IPS-20b (cell line): ENCODE data around the gene MRPL45.
A peak's percentile ranks its signal among the peaks of the same experiment; 100 is the strongest.

Experiments used
- H3K27ac ChIP-seq: one replicate; pipeline ENCODE4 v1.5.1; 2013; ENCODE audit warnings: low read length
- H3K27me3 ChIP-seq: 2 replicates; pipeline ENCODE4 v1.6.1; 2013; ENCODE audit warnings: mild to moderate bottlenecking, low read length, inconsistent platforms; ENCODE audit not compliant: insufficient read depth
- H3K36me3 ChIP-seq: 2 replicates; pipeline ENCODE4 v1.6.1; 2013; ENCODE audit warnings: low read depth, mild to moderate bottlenecking, inconsistent platforms, low read length, moderate library complexity; ENCODE audit not compliant: insufficient read depth
- H3K4me1 ChIP-seq: 2 replicates; pipeline ENCODE4 v1.6.1; 2013; ENCODE audit warnings: mild to moderate bottlenecking, control low read depth, inconsistent platforms, low read length, moderate library complexity; ENCODE audit not compliant: insufficient read depth
- H3K4me3 ChIP-seq: 2 replicates; pipeline ENCODE4 v1.5.1; 2013; ENCODE audit warnings: mild to moderate bottlenecking, low read length, inconsistent platforms
- H3K9ac ChIP-seq: 2 replicates; pipeline ENCODE4 v1.6.1; 2013; ENCODE audit warnings: low read depth, mild to moderate bottlenecking, inconsistent platforms, low read length, moderate library complexity
- H3K9me3 ChIP-seq: 2 replicates; pipeline ENCODE4 v1.6.1; 2013; ENCODE audit warnings: mild to moderate bottlenecking, low read depth, low read length, inconsistent platforms; ENCODE audit not compliant: insufficient read depth

Gene MRPL45

DNA sequence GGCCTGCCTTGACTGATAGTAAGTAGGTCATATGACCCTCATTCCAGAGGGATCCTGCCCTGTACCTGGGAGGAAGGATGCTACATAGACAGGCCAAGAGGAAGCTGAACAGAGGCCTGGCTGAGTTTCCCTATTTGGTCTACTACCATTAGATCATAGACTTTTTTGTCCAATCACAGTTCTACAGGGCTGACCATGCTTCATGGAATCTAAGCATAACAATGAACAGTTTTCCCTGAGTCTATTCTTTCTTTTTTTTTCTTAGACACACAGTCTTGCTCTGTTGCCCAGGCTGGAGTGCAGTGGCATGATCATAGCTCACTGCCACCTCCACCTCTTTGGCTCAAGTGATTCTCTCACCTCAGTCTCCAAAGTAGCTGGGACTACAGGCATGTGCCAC is 42.9 kb downstream of the MRPL45 start:
- no peak overlapping the region for H3K4me3 ChIP-seq
- no peaks in the 10 kb centered on the region for H3K27me3 ChIP-seq
- no peak overlapping the region for H3K9ac ChIP-seq
- no peaks in the 10 kb centered on the region for H3K9me3 ChIP-seq
- H3K36me3 ChIP-seq = no peaks in the 10 kb centered on the region
- no peak overlapping the region for H3K27ac ChIP-seq
- H3K4me1 ChIP-seq = peaks cover 7% of the 10 kb centered on the region; the same call in 1 of the 2 replicates

DNA sequence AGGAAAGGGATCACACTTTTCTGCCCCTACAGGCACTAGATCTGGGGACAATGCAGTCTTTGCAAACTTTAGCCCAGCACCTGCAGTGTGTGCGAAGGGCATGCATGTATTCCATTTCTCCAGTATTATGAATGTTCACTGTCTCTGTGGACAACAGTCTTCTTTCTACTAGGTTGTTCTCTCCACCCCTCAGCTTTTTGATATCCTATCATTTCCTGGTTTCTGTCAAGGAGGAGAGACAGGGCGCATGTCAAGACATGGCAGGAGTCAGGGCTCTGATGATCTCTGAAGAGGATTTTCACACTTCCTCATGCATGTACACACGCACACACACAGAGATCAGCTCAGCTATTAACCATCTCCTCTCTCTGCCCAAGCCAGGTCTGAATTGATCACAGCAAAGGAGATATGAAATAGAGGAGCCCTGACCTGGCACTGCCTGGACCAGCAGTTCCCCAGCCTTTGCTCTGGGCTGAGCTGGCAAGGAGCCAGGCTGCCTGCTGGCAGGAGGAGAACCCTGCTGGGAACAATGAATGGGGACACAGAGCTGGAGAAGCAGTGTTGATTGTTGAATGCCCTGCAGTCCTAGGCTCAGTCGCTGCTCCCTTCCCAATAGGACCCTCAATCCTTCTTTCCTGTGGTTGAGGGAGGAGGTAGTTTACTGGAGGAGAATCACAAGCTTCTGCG is 44.2 kb downstream of the MRPL45 start:
- no peaks in the 10 kb centered on the region for H3K27me3 ChIP-seq
- H3K4me1 ChIP-seq = peaks cover 7% of the 10 kb centered on the region; the same call in 1 of the 2 replicates
- H3K9ac ChIP-seq = no peak overlapping the region
- no peaks in the 10 kb centered on the region for H3K36me3 ChIP-seq
- no peak overlapping the region for H3K4me3 ChIP-seq
- no peaks in the 10 kb centered on the region for H3K9me3 ChIP-seq
- no peak overlapping the region for H3K27ac ChIP-seq

DNA sequence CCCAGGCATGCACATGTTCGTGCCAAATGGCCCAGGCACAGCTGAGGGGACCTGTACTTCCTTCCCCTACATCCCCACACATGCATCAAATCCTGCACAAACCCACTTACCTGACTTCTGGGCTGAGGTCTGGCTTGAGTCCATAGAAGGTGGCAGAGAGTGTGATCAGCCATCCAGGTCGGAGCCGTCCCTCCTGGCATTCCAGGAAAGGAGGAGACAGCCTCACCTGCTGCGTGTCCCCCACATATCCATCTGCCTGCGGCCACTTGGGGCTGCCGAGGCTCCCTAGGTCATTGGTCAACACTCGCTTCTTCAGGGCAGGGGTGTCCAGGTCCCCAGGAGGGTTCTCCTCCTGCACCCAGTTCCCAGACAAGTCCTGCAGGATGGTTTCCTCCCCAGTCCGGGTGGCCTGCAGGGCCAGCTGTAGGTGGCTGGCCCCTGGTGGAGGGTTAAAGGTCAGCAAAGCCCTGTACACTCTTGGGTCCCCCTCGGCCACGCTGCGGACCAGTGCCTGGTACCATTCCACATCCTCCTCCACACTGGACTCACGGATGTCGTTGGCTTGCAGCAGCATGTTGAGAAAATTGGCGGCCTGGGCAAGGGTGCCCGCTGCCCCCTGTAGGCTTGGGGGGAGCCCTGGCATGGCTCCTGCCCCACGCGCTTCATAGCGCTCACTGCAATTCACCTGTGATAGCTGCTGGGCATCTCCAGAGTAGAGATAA is 46.1 kb downstream of the MRPL45 start:
- Histone ChIP-seq H3K4me1 (peaks cover 7% of the 10 kb centered on the region; the same call in 1 of the 2 replicates), H3K9me3 (no peaks in the 10 kb centered on the region)

DNA sequence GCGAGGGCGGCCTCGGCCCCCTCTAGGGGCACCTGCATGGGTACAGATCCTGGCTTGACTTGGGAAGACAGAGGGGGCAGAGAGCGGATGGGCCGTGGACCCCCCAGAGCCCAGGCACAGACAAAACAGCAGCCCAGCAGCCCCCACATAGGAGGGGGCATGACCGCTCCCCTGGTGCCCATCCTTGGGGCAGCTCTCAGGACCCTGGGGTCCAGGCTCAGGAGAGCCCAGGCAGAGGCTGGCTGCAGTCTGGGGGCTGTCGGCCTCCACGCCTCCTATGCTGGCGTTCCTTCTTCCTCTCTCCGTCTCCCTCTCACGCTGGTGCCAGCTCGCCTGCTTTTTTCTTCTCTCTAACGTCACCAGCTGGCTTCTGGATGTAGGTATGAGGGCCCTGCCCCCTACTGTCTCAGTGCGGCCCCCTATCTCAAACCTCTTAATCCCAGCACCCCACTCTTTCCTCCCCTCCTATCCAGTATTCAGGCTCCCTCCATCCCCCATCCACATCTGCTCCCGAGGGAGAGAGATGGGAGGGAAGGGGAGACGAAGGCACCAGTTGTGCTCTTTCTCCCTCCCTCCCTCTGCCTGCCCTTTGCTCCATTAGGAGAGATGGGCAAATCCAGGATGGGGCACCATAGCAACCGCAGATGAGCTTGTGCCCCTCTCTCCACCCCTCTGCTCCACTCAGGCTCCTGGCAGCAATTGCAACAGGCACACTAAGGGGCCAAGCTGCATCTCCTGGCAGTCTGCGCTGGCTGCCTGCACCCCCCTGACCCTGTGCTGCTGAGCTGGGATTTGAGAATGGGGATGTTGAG is 46.8 kb downstream of the MRPL45 start, which contains the start of gene GPR179:
TSS of gene GPR179 (minus strand) at position 349 of the 812 bp plus-strand sequence. CDS start at position 182, 167 bp downstream.
- H3K9me3 ChIP-seq = no peaks in the 10 kb centered on the region
- no peaks in the 10 kb centered on the region for H3K27me3 ChIP-seq
- H3K4me1 ChIP-seq = peaks cover 7% of the 10 kb centered on the region; the same call in 1 of the 2 replicates
- H3K9ac ChIP-seq = no peak within 1 kb of the TSS
- H3K4me3 ChIP-seq = no peak within 1 kb of the TSS
- no peaks in the 10 kb centered on the region for H3K36me3 ChIP-seq
- H3K27ac ChIP-seq = no peak within 1 kb of the TSS

More for the DNA sequence above, 46.1 kb downstream of the MRPL45 start:
- H3K36me3 ChIP-seq = no peaks in the 10 kb centered on the region
- H3K4me3 ChIP-seq = no peak overlapping the region
- H3K27ac ChIP-seq = no peak overlapping the region
- H3K9ac ChIP-seq = no peak overlapping the region
- no peaks in the 10 kb centered on the region for H3K27me3 ChIP-seq

DNA sequence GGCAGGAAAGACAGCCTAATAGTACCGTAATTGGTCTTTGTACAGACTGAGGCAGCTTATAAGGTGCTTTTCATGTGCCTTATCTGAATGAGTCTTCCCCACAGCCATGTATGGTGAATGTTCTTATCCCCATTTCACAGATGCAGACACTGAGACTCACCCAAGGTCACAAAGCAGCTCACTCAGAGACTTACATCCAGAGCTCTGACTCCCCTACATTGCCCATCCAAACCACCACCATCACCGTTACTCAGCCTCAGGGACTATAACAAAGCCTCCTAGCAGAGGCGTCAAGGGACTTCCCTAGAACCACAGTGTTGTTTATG is 47.4 kb downstream of the MRPL45 start:
- Histone ChIP-seq H3K27ac (no peak overlapping the region), H3K4me3 (no peak overlapping the region), H3K4me1 (peaks cover 7% of the 10 kb centered on the region; the same call in 1 of the 2 replicates), H3K27me3 (no peaks in the 10 kb centered on the region), H3K9ac (no peak overlapping the region), H3K36me3 (no peaks in the 10 kb centered on the region), H3K9me3 (no peaks in the 10 kb centered on the region)

DNA sequence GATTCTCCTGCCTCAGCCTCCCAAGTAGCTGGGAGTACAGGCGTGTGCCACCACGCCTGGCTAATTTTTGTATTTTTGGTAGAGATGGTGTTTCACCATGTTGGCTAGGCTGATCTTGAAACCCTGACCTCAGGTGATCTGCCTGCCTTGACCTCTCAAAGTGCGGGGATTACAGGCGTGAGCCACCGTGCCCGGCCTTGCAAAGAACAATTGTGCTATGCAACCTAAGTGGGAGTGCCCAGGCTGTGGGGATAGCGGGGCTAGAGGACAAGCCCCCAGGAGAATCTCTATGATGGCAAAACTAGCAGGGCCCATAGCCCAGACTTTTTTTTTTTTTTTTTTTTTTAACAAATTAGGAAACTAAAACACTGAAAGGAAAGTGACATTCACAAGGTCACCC is 48.8 kb downstream of the MRPL45 start:
- Histone ChIP-seq H3K27me3 (no peaks in the 10 kb centered on the region), H3K9ac (no peak overlapping the region), H3K27ac (no peak overlapping the region), H3K36me3 (no peaks in the 10 kb centered on the region), H3K4me3 (no peak overlapping the region), H3K4me1 (peaks cover 7% of the 10 kb centered on the region; the same call in 1 of the 2 replicates), H3K9me3 (no peaks in the 10 kb centered on the region)

DNA sequence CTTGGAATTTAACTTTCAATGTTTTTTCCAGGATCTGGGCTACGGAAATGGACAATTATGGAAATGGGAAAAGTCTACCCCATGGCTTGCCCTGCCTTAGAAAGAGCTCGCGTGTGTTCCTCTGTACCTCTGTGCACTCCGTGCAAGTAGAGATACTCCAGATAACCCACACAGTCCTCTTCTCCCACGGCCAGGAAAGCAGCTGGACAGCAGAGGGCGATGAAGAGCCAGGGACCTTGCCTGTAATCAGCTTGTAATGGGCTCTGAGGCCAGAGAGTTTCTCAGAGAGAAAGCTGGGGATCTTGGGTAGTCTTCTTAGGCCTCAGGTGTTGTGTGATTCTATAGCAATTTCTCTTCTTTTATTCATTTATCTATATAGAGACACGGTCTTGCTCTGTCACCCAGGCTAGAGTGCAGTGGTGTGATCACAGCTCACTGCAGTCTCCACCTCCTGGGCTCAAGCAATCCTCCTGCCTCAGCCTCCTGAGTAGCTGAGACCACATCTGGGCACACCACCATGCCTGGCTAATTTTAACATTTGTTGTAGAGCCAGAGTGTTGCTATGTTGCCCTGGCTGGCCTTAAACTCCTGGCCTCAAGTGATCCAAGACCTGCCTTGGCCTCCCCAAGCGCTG is 52.2 kb downstream of the MRPL45 start:
- Histone ChIP-seq H3K27ac (no peak overlapping the region), H3K27me3 (peaks cover 7% of the 10 kb centered on the region), H3K9me3 (no peaks in the 10 kb centered on the region), H3K9ac (no peak overlapping the region), H3K4me3 (no peak overlapping the region), H3K4me1 (no peaks in the 10 kb centered on the region), H3K36me3 (no peaks in the 10 kb centered on the region)

DNA sequence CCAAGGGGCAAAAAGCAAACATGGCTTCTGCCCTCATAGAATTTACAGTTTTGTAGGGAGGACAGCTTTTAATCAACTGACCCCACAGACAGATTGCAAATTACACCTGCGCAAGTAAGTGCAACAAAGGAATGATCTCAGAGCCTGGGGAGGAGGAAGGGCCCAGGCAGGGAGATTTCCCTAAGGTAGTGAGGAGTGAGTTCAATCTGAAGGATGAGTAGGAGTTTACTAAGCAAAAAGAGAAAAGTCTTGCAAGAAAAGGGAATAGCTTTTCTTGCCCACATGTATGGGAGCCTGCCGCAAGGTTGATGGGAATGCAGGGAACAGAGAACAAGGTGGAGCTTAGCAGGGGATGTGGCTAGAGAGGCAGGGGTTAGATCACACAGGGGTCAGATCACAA is 53.1 kb downstream of the MRPL45 start:
- Histone ChIP-seq H3K27ac (no peak overlapping the region), H3K36me3 (no peaks in the 10 kb centered on the region), H3K9me3 (no peaks in the 10 kb centered on the region), H3K4me1 (no peaks in the 10 kb centered on the region), H3K27me3 (peaks cover 7% of the 10 kb centered on the region), H3K4me3 (no peak overlapping the region), H3K9ac (peak overlapping the region; percentile 13; the same call in 1 of the 2 replicates)

DNA sequence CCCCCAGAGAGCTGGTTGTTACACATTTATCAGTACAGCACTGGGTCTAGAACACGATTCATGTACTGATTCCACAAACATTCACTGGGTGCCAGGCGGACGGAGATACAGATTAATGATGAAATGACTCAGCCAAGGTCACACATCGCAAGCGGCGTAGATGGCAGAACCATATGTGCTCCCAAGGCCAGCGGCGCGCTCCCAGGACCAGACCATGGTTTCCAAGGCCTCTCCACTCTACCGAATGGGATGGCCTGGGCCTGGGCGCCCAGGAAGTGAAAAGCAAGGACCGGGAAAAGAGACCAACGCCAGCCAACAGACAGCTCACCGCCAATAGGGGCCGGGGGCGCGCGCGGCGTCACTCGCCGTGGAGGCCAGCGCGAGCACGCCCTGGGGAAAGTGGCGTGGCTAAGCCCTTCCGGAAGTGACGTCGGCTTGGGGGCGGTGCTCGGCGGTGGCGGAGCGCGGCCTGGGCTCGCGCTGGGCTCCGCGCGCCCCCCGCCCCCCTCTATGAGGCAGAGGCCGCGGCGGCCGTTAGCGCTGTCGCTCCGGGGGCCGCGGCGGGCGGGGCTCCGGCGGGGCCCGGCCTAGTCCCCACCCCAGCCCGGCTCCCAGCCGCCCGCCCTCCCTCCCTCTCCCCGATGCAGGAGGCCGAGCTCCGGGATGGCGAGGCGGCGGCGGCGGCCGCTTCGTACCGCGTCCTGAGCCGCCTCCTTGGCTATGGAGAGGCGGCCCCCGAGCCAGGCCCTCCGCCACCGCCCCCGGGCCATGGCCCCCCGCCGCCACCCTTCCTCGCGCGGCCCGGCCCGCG is 54.6 kb downstream of the MRPL45 start, which contains the start of gene SOCS7:
TSS of gene SOCS7 (plus strand) at position 433 of the 811 bp plus-strand sequence. CDS start at position 642, 209 bp downstream.
- H3K27me3 ChIP-seq = peaks cover 7% of the 10 kb centered on the region
- H3K27ac ChIP-seq = no peak within 1 kb of the TSS
- H3K4me1 ChIP-seq = no peaks in the 10 kb centered on the region
- no peaks in the 10 kb centered on the region for H3K36me3 ChIP-seq
- H3K9ac ChIP-seq = peak within 1 kb of the TSS; percentile 61; the same call in 1 of the 2 replicates
- H3K4me3 ChIP-seq = peak within 1 kb of the TSS; percentile 81
- H3K9me3 ChIP-seq = no peaks in the 10 kb centered on the region

DNA sequence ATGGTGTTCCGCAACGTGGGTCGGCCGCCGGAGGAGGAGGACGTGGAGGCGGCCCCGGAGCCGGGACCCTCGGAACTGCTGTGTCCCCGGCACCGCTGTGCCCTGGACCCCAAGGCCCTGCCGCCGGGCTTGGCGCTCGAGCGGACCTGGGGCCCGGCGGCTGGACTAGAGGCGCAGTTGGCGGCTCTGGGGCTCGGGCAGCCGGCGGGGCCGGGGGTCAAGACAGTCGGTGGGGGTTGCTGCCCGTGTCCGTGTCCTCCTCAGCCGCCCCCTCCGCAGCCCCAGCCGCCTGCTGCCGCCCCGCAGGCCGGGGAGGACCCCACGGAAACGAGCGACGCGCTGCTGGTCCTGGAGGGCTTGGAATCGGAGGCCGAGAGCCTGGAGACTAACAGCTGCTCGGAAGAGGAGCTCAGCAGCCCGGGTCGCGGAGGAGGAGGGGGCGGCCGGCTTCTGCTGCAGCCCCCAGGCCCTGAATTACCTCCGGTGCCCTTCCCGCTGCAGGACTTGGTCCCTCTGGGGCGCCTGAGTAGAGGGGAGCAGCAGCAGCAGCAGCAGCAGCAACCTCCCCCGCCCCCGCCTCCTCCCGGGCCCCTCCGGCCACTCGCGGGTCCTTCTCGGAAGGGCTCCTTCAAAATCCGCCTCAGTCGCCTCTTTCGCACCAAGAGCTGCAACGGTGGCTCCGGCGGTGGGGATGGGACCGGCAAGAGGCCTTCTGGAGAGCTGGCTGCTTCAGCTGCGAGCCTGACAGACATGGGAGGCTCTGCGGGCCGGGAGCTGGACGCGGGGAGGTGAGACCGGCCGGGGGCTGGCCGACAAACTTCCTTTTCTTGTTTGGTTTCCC is 55.5 kb downstream of the MRPL45 start:
- no peak overlapping the region for H3K27ac ChIP-seq

More for the DNA sequence above, 55.5 kb downstream of the MRPL45 start:
- peaks cover 7% of the 10 kb centered on the region for H3K27me3 ChIP-seq
- peak overlapping the region; percentile 81 for H3K4me3 ChIP-seq
- no peaks in the 10 kb centered on the region for H3K9me3 ChIP-seq
- peak overlapping the region; percentile 61; the same call in 1 of the 2 replicates for H3K9ac ChIP-seq
- H3K36me3 ChIP-seq = no peaks in the 10 kb centered on the region
- no peaks in the 10 kb centered on the region for H3K4me1 ChIP-seq
